ENCODE data around the gene LRMDA. TPM values are rescaled to one million over a fixed set of nuclear protein-coding genes. Genes with fewer than 3 reads are reported as not detected.

Gene LRMDA
- polyA plus RNA-seq, 1 donor (not counting 4 experiments of a cell fraction or from before 2014, with no cell fraction given): not detected

DNA sequence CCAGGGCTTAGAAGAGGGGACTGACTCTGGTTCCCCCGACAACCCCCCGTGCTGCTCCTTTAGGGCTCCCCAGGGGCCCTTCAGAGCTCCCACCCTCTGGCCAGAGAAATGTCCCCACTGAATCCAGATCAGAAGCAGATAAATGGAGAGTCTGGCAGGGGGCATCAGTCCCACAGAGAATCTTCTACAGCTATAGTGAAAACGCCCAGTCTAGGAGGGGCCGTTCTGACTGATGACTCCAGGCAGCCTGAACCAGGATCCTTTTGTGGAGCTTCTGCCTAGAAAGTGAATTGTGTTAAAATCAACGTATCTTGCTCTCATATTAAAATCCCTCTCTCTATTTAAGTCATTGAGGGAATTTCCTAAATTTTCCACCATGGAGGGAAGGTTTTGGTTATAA lies 471.4 kb downstream of the LRMDA start:
- Histone ChIP-seq H3K4me2 (ENCODE audit: control insufficient read depth, extremely low read depth, insufficient read depth, low read depth, low read length) (no peak overlapping the region), H3K9ac (ENCODE audit: control insufficient read depth, extremely low read depth, insufficient read depth, low read length) (no peak overlapping the region), H4K20me1 (ENCODE audit: control insufficient read depth, extremely low read depth, insufficient read depth, low read length) (no peaks in the 10 kb centered on the region), H3K4me3 (ENCODE audit: control insufficient read depth in 2 of 3, extremely low read depth in 1 of 3, insufficient read depth in 2 of 3, low read depth in 1 of 3, low read length in 3 of 3) (no peak overlapping the region), H3K36me3 (ENCODE audit: control insufficient read depth in 2 of 2, extremely low read depth in 1 of 2, insufficient read depth in 2 of 2, low read length in 2 of 2) (no peaks in the 10 kb centered on the region), H3K4me1 (ENCODE audit: control insufficient read depth, extremely low read depth, insufficient read depth, low read length) (no peaks in the 10 kb centered on the region), H3K27me3 (ENCODE audit: control insufficient read depth, extremely low read depth, insufficient read depth, low read length) (peaks cover 4% of the 10 kb centered on the region), H2AFZ (ENCODE audit: control insufficient read depth, low read length) (no peak overlapping the region), H3K9me3 (ENCODE audit: control insufficient read depth, low read depth, low read length) (no peaks in the 10 kb centered on the region), H3K27ac (ENCODE audit: control insufficient read depth, insufficient read depth, low read length) (no peak overlapping the region), H3K79me2 (ENCODE audit: control insufficient read depth, insufficient read depth, low read length) (no peaks in the 10 kb centered on the region), H3K9me1 (ENCODE audit: control insufficient read depth, extremely low read depth, insufficient read depth, low read length) (no peaks in the 10 kb centered on the region)
- FAIRE-seq (no peak), DNase-seq (ENCODE audit: low read depth, low spot score) (no peak)
- TF ChIP-seq EZH2 (IDR thresholded peaks at IDR 0.05; ENCODE audit: low read length): no peak
- TF ChIP-seq, protein P1, sequence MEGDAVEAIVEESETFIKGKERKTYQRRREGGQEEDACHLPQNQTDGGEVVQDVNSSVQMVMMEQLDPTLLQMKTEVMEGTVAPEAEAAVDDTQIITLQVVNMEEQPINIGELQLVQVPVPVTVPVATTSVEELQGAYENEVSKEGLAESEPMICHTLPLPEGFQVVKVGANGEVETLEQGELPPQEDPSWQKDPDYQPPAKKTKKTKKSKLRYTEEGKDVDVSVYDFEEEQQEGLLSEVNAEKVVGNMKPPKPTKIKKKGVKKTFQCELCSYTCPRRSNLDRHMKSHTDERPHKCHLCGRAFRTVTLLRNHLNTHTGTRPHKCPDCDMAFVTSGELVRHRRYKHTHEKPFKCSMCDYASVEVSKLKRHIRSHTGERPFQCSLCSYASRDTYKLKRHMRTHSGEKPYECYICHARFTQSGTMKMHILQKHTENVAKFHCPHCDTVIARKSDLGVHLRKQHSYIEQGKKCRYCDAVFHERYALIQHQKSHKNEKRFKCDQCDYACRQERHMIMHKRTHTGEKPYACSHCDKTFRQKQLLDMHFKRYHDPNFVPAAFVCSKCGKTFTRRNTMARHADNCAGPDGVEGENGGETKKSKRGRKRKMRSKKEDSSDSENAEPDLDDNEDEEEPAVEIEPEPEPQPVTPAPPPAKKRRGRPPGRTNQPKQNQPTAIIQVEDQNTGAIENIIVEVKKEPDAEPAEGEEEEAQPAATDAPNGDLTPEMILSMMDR (optimal IDR thresholded peaks at IDR 0.05 in 1 of 3, IDR thresholded peaks at IDR 0.05 in 1 of 3, conservative IDR thresholded peaks at IDR 0.05 in 1 of 3; ENCODE audit: extremely low read depth in 1 of 3, insufficient read depth in 2 of 3, low read length in 3 of 3): no peak
- dilution Hi-C loops (cut with MboI; ENCODE audit: extremely low pct_ligation_motif_present, low sequenced_read_pairs): no loop called here

GRCh38 chr10:75904499-75905283 lies 473.3 kb downstream of the LRMDA start:
- H3K9me1 ChIP-seq (ENCODE audit: control insufficient read depth, extremely low read depth, insufficient read depth, low read length): no peaks in the 10 kb centered on the region
- peaks cover 4% of the 10 kb centered on the region for H3K27me3 ChIP-seq (ENCODE audit: control insufficient read depth, extremely low read depth, insufficient read depth, low read length)
- no peak overlapping the region for H3K4me3 ChIP-seq (ENCODE audit: control insufficient read depth in 2 of 3, extremely low read depth in 1 of 3, insufficient read depth in 2 of 3, low read depth in 1 of 3, low read length in 3 of 3)
- DNase-seq (ENCODE audit: low read depth, low spot score): no peak
- no peaks in the 10 kb centered on the region for H3K36me3 ChIP-seq (ENCODE audit: control insufficient read depth in 2 of 2, extremely low read depth in 1 of 2, insufficient read depth in 2 of 2, low read length in 2 of 2)
- H3K4me1 ChIP-seq (ENCODE audit: control insufficient read depth, extremely low read depth, insufficient read depth, low read length): no peaks in the 10 kb centered on the region
- no peaks in the 10 kb centered on the region for H4K20me1 ChIP-seq (ENCODE audit: control insufficient read depth, extremely low read depth, insufficient read depth, low read length)
- H3K79me2 ChIP-seq (ENCODE audit: control insufficient read depth, insufficient read depth, low read length): no peaks in the 10 kb centered on the region
- TF ChIP-seq EZH2 (IDR thresholded peaks at IDR 0.05; ENCODE audit: low read length): no peak
- TF ChIP-seq, protein P1 (optimal IDR thresholded peaks at IDR 0.05 in 1 of 3, IDR thresholded peaks at IDR 0.05 in 1 of 3, conservative IDR thresholded peaks at IDR 0.05 in 1 of 3; ENCODE audit: extremely low read depth in 1 of 3, insufficient read depth in 2 of 3, low read length in 3 of 3): no peak
- H3K4me2 ChIP-seq (ENCODE audit: control insufficient read depth, extremely low read depth, insufficient read depth, low read depth, low read length): no peak overlapping the region
- H3K27ac ChIP-seq (ENCODE audit: control insufficient read depth, insufficient read depth, low read length): no peak overlapping the region
- FAIRE-seq: no peak
- dilution Hi-C loops (cut with MboI; ENCODE audit: extremely low pct_ligation_motif_present, low sequenced_read_pairs): no loop called here
- H2AFZ ChIP-seq (ENCODE audit: control insufficient read depth, low read length): no peak overlapping the region
- H3K9me3 ChIP-seq (ENCODE audit: control insufficient read depth, low read depth, low read length): no peaks in the 10 kb centered on the region
- no peak overlapping the region for H3K9ac ChIP-seq (ENCODE audit: control insufficient read depth, extremely low read depth, insufficient read depth, low read length)

Data from keratinocyte (primary cell).